Smooth muscle cell (in vitro differentiated cells): Measurements from ENCODE around the gene MFSD6. TPM values are rescaled to one million over a fixed set of nuclear protein-coding genes. Genes with fewer than 3 reads are reported as not detected.

Experiments
- DNase-seq: peaks from one replicate; lab custom pipeline; 2025; ENCODE audit not compliant: unreplicated experiment; lab: John Stamatoyannopoulos, UW
- H2AFZ ChIP-seq: fragments of 200-600 bp; sonication (generic); 2 replicates; pipeline ENCODE4 v1.6.0; 2016; ENCODE audit warnings: antibody characterized with exemption, low read depth, mild to moderate bottlenecking
- H3F3A ChIP-seq: fragments of 200-600 bp; sonication (generic); 2 replicates; pipeline ENCODE4 v1.6.0; 2017; ENCODE audit warnings: antibody characterized with exemption, low read depth
- H3K27ac ChIP-seq: fragments of 200-600 bp; sonication (generic); 2 replicates; pipeline ENCODE4 v1.5.1; 2016; ENCODE audit warnings: low read depth, mild to moderate bottlenecking
- H3K27me3 ChIP-seq: fragments of 200-600 bp; sonication (generic); 2 replicates; pipeline ENCODE4 v1.6.1; 2016; ENCODE audit warnings: low read depth, mild to moderate bottlenecking
- H3K36me3 ChIP-seq: fragments of 200-600 bp; sonication (generic); 2 replicates; pipeline ENCODE4 v1.5.1; 2016; ENCODE audit warnings: low read depth
- H3K4me1 ChIP-seq: fragments of 200-600 bp; sonication (generic); 2 replicates; pipeline ENCODE4 v1.5.1; 2016; ENCODE audit warnings: low read depth
- H3K4me2 ChIP-seq: fragments of 200-600 bp; sonication (generic); 2 replicates; pipeline ENCODE4 v1.6.0; 2016; ENCODE audit warnings: mild to moderate bottlenecking
- H3K4me3 ChIP-seq: fragments of 200-600 bp; sonication (generic); 2 replicates; pipeline ENCODE4 v1.5.1; 2016; ENCODE audit warnings: mild to moderate bottlenecking
- H3K79me2 ChIP-seq: fragments of 200-600 bp; sonication (generic); 2 replicates; pipeline ENCODE4 v1.6.0; 2016; ENCODE audit warnings: low read depth, mild to moderate bottlenecking
- H3K9ac ChIP-seq: fragments of 200-600 bp; sonication (generic); 2 replicates; pipeline ENCODE4 v1.6.0; 2016; ENCODE audit warnings: low read depth
- H3K9me3 ChIP-seq: fragments of 200-600 bp; sonication (generic); replicated peaks from 2 replicates; pipeline ENCODE4 v1.5.1; 2016; ENCODE audit warnings: low read depth
- H4K20me1 ChIP-seq: fragments of 200-600 bp; sonication (generic); 2 replicates; pipeline ENCODE4 v1.6.0; 2016; ENCODE audit warnings: low read depth
- WGBS: methylation state at CpG from one replicate; pipeline ENCODE4 v1.1.7; 2016; ENCODE audit warnings: low lambda C conversion rate; 5-methylcytosine and 5-hydroxymethylcytosine counted together
- polyA plus RNA-seq: library from polyadenylated mRNA; unstranded; fragments of >200 nt; fragmentation: Nextera tagmentation; extraction: Ambion mirVana; gene quantifications from 2 replicates; pipeline ENCODE4 v1.2.1, GENCODE V29; 2016
- total RNA-seq: library from RNA; depleted of rRNA; stranded (reverse); fragments of >200 nt; gene quantifications from 2 replicates; pipeline ENCODE4 v1.2.3, GENCODE V29; 2014
- TF ChIP-seq, protein P1 (sequence below): fragments of 200-600 bp; sonication (generic); IDR thresholded peaks from 2 replicates; pipeline ENCODE4 v1.5.1; 2017; ENCODE audit warnings: borderline replicate concordance, mild to moderate bottlenecking, antibody characterized with exemption; ENCODE audit not compliant: insufficient read depth, poor library complexity, severe bottlenecking

MFSD6 gene
- total and polyA plus RNA-seq, 2 experiments from 2014 or later: 1.2 to 3.6 TPM

DNA sequence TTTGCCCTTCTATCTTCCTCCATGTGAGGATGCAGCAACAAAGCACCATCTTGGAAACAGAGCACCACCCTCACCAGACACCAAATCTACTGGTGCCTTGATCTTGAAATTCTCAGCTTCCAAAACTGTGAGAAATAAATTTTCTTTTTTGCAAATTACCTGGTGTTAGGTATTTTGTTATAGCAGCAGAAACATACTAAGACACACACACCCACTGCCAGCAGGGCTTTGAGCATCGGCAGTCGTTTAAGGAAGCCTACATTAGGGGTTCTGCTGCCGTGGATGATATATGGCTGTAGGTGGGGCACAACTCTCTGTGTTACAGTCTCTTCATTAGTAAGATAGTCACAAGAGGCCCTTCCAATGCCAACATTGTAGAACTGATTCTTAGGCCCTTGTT is 20.7 kb upstream of the MFSD6 start:
- Histone ChIP-seq H3K27ac (no peak overlapping the region), H4K20me1 (no peaks in the 10 kb centered on the region), H3K4me3 (no peak overlapping the region), H3K36me3 (no peaks in the 10 kb centered on the region), H3K9ac (no peak overlapping the region), H2AFZ (no peak overlapping the region), H3K27me3 (peaks cover 13% of the 10 kb centered on the region), H3K9me3 (no peaks in the 10 kb centered on the region), H3K4me2 (no peak overlapping the region), H3K79me2 (no peaks in the 10 kb centered on the region), H3F3A (no peaks in the 10 kb centered on the region), H3K4me1 (no peaks in the 10 kb centered on the region)
- 92% methylated on average over 3 of the region's 3 CpGs for WGBS
- no peak for DNase-seq
- TF ChIP-seq, protein P1, sequence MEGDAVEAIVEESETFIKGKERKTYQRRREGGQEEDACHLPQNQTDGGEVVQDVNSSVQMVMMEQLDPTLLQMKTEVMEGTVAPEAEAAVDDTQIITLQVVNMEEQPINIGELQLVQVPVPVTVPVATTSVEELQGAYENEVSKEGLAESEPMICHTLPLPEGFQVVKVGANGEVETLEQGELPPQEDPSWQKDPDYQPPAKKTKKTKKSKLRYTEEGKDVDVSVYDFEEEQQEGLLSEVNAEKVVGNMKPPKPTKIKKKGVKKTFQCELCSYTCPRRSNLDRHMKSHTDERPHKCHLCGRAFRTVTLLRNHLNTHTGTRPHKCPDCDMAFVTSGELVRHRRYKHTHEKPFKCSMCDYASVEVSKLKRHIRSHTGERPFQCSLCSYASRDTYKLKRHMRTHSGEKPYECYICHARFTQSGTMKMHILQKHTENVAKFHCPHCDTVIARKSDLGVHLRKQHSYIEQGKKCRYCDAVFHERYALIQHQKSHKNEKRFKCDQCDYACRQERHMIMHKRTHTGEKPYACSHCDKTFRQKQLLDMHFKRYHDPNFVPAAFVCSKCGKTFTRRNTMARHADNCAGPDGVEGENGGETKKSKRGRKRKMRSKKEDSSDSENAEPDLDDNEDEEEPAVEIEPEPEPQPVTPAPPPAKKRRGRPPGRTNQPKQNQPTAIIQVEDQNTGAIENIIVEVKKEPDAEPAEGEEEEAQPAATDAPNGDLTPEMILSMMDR: no peak

DNA sequence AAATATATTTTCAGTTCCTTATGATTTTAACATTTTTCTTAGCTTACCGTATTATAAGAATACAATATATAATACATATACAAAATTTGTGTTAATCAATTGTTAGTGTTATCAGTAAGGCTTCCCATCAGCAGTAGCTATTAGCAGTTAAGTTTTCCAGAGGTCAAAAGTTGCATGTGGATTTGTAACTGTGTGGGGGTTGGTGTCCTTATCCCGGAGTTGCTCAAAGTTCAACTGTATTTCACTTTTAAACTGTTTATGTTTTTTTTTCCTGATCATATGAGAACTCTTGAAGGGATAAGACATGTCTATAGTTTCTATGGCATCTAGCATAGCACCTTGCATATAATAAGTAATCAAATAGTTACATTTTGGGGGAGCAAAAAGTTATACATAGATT is 11.9 kb upstream of the MFSD6 start:
- no peak overlapping the region for H2AFZ ChIP-seq
- H3K27ac ChIP-seq: no peak overlapping the region
- peaks cover 69% of the 10 kb centered on the region for H3K27me3 ChIP-seq
- H3K4me2 ChIP-seq: no peak overlapping the region
- H4K20me1 ChIP-seq: no peaks in the 10 kb centered on the region
- TF ChIP-seq, protein P1: no peak
- no peak for DNase-seq
- no peak overlapping the region for H3K9ac ChIP-seq
- no peaks in the 10 kb centered on the region for H3K79me2 ChIP-seq
- no peaks in the 10 kb centered on the region for H3F3A ChIP-seq
- no peak overlapping the region for H3K4me3 ChIP-seq
- no peaks in the 10 kb centered on the region for H3K4me1 ChIP-seq
- 82% methylated on average over 2 of the region's 2 CpGs for WGBS
- no peaks in the 10 kb centered on the region for H3K36me3 ChIP-seq
- no peaks in the 10 kb centered on the region for H3K9me3 ChIP-seq

DNA sequence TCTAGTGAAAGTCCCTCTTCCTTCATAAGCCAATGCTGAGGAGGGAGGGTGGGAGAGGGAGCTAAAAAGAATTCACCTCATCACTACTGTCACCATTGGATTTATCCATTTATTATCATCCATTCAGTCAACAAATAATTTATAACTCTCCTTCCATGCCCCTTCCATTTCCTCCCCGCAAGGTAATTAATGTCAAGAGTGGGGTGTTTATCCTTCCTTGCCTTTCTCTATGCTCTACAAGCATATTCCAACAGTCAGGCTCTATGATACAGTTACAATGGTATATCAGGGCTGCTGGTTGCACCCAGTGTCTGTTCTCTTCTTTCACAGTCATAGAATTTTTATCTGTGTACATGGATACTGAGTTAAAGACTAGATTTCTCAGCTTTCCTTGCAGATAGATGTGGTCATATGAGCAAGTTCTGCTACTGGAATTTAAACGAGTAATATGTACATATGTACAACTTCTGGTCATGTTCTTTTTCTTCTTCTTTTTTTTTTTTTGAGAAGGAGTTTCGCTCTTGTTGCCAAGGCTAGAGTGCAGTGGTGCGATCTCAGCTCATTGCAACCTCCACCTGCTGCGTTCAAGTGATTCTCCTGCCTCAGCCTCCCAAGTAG is 5.1 kb upstream of the MFSD6 start:
- 82% methylated on average over 5 of the region's 5 CpGs for WGBS
- TF ChIP-seq, protein P1: no peak

DNA sequence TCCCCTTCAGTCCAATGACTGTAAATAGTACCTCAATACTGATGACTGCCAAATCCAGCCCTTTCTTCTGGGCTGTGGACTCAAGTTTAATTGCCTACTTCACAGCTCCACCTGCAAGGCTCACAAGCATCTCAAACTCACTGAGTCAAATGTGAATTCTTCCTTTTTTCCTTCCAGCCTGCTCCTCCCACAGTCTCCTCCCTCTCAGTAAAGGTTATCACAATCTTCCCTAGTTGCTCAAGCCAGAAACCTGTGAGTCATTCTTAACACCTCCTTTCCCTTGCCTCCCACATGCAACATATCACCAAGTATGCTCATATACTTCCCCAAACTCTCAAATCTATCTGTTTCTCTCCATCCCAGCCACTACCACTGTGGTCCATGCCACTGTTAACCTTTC is 3.7 kb upstream of the MFSD6 start:
- Histone ChIP-seq H4K20me1 (no peaks in the 10 kb centered on the region), H3K9me3 (no peaks in the 10 kb centered on the region)
- no peak for DNase-seq

More for the DNA sequence above, 5.1 kb upstream of the MFSD6 start:
- no peaks in the 10 kb centered on the region for H3K4me1 ChIP-seq
- no peak overlapping the region for H3K4me2 ChIP-seq
- no peak for DNase-seq
- H3K4me3 ChIP-seq: no peak overlapping the region
- H3K9ac ChIP-seq: no peak overlapping the region
- H3F3A ChIP-seq: no peaks in the 10 kb centered on the region
- no peaks in the 10 kb centered on the region for H3K79me2 ChIP-seq
- H4K20me1 ChIP-seq: no peaks in the 10 kb centered on the region
- no peak overlapping the region for H2AFZ ChIP-seq
- no peak overlapping the region for H3K27ac ChIP-seq
- H3K27me3 ChIP-seq: peaks cover 51% of the 10 kb centered on the region
- H3K36me3 ChIP-seq: no peaks in the 10 kb centered on the region
- H3K9me3 ChIP-seq: no peaks in the 10 kb centered on the region

More for the DNA sequence above, 3.7 kb upstream of the MFSD6 start:
- Histone ChIP-seq H2AFZ (no peak overlapping the region), H3K9ac (no peak overlapping the region), H3K27me3 (peaks cover 53% of the 10 kb centered on the region), H3K36me3 (no peaks in the 10 kb centered on the region), H3K79me2 (no peaks in the 10 kb centered on the region), H3K27ac (no peak overlapping the region), H3K4me2 (no peak overlapping the region), H3F3A (no peaks in the 10 kb centered on the region), H3K4me3 (no peak overlapping the region), H3K4me1 (peaks cover 4% of the 10 kb centered on the region)
- TF ChIP-seq, protein P1: no peak
